ENCODE results near the gene CERT1.

DNA sequence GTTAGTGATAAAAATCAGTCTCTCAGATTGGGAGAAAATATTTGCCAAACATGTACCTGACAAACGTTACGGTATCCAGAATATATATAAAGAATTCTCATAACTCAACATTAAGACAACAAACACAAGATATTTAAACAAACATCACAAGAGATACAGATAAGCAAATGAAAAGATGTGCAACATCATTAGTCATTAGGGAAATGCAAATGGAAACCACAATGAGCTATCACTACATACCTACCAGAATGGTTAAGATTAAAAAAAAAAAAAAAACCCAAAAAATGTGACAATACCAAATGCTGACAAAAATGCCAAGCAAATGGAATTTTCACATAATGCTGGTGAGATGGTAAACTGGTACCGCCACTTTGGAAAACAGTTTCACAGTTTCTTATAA lies 15.4 kb downstream of the CERT1 start:
- TF ChIP-seq, protein P1, sequence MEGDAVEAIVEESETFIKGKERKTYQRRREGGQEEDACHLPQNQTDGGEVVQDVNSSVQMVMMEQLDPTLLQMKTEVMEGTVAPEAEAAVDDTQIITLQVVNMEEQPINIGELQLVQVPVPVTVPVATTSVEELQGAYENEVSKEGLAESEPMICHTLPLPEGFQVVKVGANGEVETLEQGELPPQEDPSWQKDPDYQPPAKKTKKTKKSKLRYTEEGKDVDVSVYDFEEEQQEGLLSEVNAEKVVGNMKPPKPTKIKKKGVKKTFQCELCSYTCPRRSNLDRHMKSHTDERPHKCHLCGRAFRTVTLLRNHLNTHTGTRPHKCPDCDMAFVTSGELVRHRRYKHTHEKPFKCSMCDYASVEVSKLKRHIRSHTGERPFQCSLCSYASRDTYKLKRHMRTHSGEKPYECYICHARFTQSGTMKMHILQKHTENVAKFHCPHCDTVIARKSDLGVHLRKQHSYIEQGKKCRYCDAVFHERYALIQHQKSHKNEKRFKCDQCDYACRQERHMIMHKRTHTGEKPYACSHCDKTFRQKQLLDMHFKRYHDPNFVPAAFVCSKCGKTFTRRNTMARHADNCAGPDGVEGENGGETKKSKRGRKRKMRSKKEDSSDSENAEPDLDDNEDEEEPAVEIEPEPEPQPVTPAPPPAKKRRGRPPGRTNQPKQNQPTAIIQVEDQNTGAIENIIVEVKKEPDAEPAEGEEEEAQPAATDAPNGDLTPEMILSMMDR (IDR thresholded peaks at IDR 0.05): no peak
- TF ChIP-seq CEBPB (IDR thresholded peaks at IDR 0.05) (no peak), JUN (IDR thresholded peaks at IDR 0.05) (no peak), POLR2A (IDR thresholded peaks at IDR 0.05; ENCODE audit: low read length) (no peak), PHF8 (IDR thresholded peaks at IDR 0.05; ENCODE audit: borderline replicate concordance, low read depth) (no peak), RAD21 (conservative IDR thresholded peaks at IDR 0.05 in 1 of 2, IDR thresholded peaks at IDR 0.05 in 1 of 2) (no peak), RFX5 (IDR thresholded peaks at IDR 0.05) (no peak), EP300 (IDR thresholded peaks at IDR 0.05) (no peak), ZSCAN20 (CRISPR knock-in tag; IDR thresholded peaks at IDR 0.05) (no peak), HDAC2 (IDR thresholded peaks at IDR 0.05) (no peak)
- TF ChIP-seq, protein P2, sequence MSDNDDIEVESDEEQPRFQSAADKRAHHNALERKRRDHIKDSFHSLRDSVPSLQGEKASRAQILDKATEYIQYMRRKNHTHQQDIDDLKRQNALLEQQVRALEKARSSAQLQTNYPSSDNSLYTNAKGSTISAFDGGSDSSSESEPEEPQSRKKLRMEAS (IDR thresholded peaks at IDR 0.05): no peak
